SU-DHL-6 (cell line): Measurements from ENCODE around the gene SUPT20HL1.

Experiments used
- H2AFZ ChIP-seq: fragments of 200-600 bp; sonication (generic); 2 replicates; pipeline ENCODE4 v1.6.1; 2014; ENCODE audit warnings: low read depth, mild to moderate bottlenecking, moderate library complexity, mixed read lengths, antibody characterized with exemption, low read length; ENCODE audit not compliant: severe bottlenecking
- H3F3A ChIP-seq: fragments of 200-600 bp; shearing (Covaris generic); 2 replicates; pipeline ENCODE4 v1.6.0; 2016; ENCODE audit warnings: antibody characterized with exemption, mild to moderate bottlenecking; ENCODE audit not compliant: insufficient read depth
- H3K27ac ChIP-seq: fragments of 200-600 bp; sonication (generic); 2 replicates; pipeline ENCODE4 v1.5.1; 2016; ENCODE audit warnings: low read depth, mild to moderate bottlenecking, low read length, moderate library complexity, mixed read lengths
- H3K27me3 ChIP-seq: fragments of 200-600 bp; sonication (generic), shearing (Covaris generic); 2 replicates; pipeline ENCODE4 v1.6.0; 2014; ENCODE audit warnings: mild to moderate bottlenecking, low read length
- H3K36me3 ChIP-seq: fragments of 200-600 bp; sonication (generic); 2 replicates; pipeline ENCODE4 v1.6.1; 2014; ENCODE audit warnings: mild to moderate bottlenecking, low read length, mixed read lengths
- H3K4me2 ChIP-seq: fragments of 300-600, 200-600 bp; shearing (Covaris generic), sonication (generic); 2 replicates; pipeline ENCODE4 v1.6.0; 2014; ENCODE audit warnings: low read length, low read depth, mild to moderate bottlenecking; ENCODE audit not compliant: poor library complexity, severe bottlenecking
- H3K4me3 ChIP-seq: fragments of 200-600 bp; sonication (generic); 2 replicates; pipeline ENCODE4 v1.5.1; 2014; ENCODE audit warnings: antibody characterized with exemption, low read length, mild to moderate bottlenecking, mixed read lengths; ENCODE audit not compliant: insufficient read depth, poor library complexity, severe bottlenecking
- H3K79me2 ChIP-seq: fragments of 200-600 bp; sonication (generic); 2 replicates; pipeline ENCODE4 v1.6.1; 2014; ENCODE audit warnings: mild to moderate bottlenecking, low read length, moderate library complexity; ENCODE audit not compliant: insufficient read depth
- H3K9ac ChIP-seq: fragments of 200-600 bp; sonication (generic); 2 replicates; pipeline ENCODE4 v1.7.0; 2014; ENCODE audit warnings: mild to moderate bottlenecking, low read length
- H3K9me2 ChIP-seq: fragments of 200-600 bp; sonication (generic); replicated peaks from 2 replicates; pipeline ENCODE4 v1.6.1; 2014; ENCODE audit warnings: low read length; ENCODE audit not compliant: insufficient read depth
- H3K9me3 ChIP-seq: fragments of 200-600 bp; sonication (generic); 2 replicates; pipeline ENCODE4 v1.6.1; 2014; ENCODE audit warnings: low read length, mixed read lengths; ENCODE audit not compliant: insufficient read depth
- H4K20me1 ChIP-seq: fragments of 200-600 bp; sonication (generic); 2 replicates; pipeline ENCODE4 v1.6.1; 2014; ENCODE audit warnings: low read depth, mild to moderate bottlenecking, antibody characterized with exemption, low read length, moderate library complexity, mixed read lengths
- EZH2phosphoT487 ChIP-seq: fragments of 200-600 bp; sonication (generic), shearing (Covaris generic); conservative IDR thresholded peaks from 2 replicates; pipeline ENCODE4 v1.6.1; 2018; ENCODE audit warnings: mild to moderate bottlenecking, antibody characterized with exemption, low read length, moderate library complexity, mixed read lengths
- TF ChIP-seq, protein P1 (sequence below): fragments of 200-600 bp; sonication (generic); IDR thresholded peaks from one replicate; pipeline ENCODE4 v1.5.1; 2017; ENCODE audit warnings: antibody characterized with exemption, mild to moderate bottlenecking, low read length, moderate library complexity; ENCODE audit not compliant: insufficient read depth, poor library complexity, severe bottlenecking

SUPT20HL1 gene

DNA sequence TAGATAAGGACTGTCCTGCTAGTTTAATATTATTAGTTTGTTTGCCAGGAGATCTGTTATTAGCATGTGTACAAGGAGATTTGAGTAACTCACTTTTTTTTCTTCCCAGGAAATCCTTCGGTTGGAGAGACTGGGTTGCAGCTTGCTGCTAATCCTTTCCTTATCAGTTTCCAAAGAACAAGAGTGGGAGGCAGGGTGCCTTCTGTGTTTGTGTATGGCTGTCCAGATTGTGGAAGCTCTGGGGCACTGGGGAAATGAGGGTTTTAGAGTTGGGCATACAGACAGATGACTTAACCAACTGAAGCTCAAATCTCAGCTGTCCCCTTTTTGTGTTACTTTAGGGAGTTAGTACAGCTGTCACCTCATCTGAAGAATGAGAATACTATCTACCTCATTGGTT, 12.6 kb upstream of the SUPT20HL1 start:
- no peaks in the 10 kb centered on the region for H3K36me3 ChIP-seq
- no peaks in the 10 kb centered on the region for H3K79me2 ChIP-seq
- H3K4me2 ChIP-seq: no peak overlapping the region
- H4K20me1 ChIP-seq: no peaks in the 10 kb centered on the region
- no peak overlapping the region for H3K27ac ChIP-seq
- TF ChIP-seq, protein P1, sequence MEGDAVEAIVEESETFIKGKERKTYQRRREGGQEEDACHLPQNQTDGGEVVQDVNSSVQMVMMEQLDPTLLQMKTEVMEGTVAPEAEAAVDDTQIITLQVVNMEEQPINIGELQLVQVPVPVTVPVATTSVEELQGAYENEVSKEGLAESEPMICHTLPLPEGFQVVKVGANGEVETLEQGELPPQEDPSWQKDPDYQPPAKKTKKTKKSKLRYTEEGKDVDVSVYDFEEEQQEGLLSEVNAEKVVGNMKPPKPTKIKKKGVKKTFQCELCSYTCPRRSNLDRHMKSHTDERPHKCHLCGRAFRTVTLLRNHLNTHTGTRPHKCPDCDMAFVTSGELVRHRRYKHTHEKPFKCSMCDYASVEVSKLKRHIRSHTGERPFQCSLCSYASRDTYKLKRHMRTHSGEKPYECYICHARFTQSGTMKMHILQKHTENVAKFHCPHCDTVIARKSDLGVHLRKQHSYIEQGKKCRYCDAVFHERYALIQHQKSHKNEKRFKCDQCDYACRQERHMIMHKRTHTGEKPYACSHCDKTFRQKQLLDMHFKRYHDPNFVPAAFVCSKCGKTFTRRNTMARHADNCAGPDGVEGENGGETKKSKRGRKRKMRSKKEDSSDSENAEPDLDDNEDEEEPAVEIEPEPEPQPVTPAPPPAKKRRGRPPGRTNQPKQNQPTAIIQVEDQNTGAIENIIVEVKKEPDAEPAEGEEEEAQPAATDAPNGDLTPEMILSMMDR: no peak
- no peak for TF ChIP-seq EZH2phosphoT487
- no peak overlapping the region for H2AFZ ChIP-seq
- no peaks in the 10 kb centered on the region for H3K9me3 ChIP-seq
- H3F3A ChIP-seq: no peaks in the 10 kb centered on the region
- H3K9me2 ChIP-seq: no peaks in the 10 kb centered on the region
- no peaks in the 10 kb centered on the region for H3K27me3 ChIP-seq
- no peak overlapping the region for H3K4me3 ChIP-seq
- H3K9ac ChIP-seq: no peak overlapping the region

DNA sequence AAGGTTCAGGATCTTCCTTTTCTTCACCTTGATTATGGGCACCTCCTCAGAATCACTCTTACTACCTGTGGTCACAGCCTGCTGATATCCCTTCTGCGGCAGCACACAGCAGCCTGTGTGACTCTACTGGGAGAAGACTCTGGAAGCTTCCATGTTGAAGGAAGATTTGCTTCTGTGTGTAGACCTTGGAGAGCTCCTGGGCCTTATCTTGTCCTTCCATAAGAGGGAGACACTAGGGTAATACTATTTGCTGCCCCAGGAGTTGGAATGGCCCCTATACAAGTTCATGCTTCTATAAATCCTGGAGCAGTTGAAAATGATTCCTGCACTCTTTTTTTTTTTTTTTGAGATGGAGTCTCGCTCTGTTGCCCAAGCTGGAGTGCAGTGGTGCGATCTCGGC, 10.2 kb upstream of the SUPT20HL1 start:
- TF ChIP-seq, protein P1: no peak
- no peak for TF ChIP-seq EZH2phosphoT487
- H2AFZ ChIP-seq: no peak overlapping the region
- H3K9me3 ChIP-seq: no peaks in the 10 kb centered on the region
- H3K9ac ChIP-seq: no peak overlapping the region
- H3K4me3 ChIP-seq: no peak overlapping the region
- H3K4me2 ChIP-seq: no peak overlapping the region
- no peaks in the 10 kb centered on the region for H3K79me2 ChIP-seq
- H4K20me1 ChIP-seq: no peaks in the 10 kb centered on the region
- no peak overlapping the region for H3K27ac ChIP-seq
- H3K9me2 ChIP-seq: no peaks in the 10 kb centered on the region
- no peaks in the 10 kb centered on the region for H3K36me3 ChIP-seq
- H3K27me3 ChIP-seq: no peaks in the 10 kb centered on the region
- H3F3A ChIP-seq: no peaks in the 10 kb centered on the region

GRCh38 chrX:24355095-24355494, 5.3 kb upstream of the SUPT20HL1 start:
- no peaks in the 10 kb centered on the region for H3K9me3 ChIP-seq
- no peaks in the 10 kb centered on the region for H4K20me1 ChIP-seq
- no peaks in the 10 kb centered on the region for H3F3A ChIP-seq
- no peaks in the 10 kb centered on the region for H3K9me2 ChIP-seq
- H3K27ac ChIP-seq: no peak overlapping the region
- H2AFZ ChIP-seq: no peak overlapping the region
- no peaks in the 10 kb centered on the region for H3K36me3 ChIP-seq
- no peak overlapping the region for H3K4me2 ChIP-seq
- no peak overlapping the region for H3K9ac ChIP-seq
- H3K79me2 ChIP-seq: no peaks in the 10 kb centered on the region
- H3K4me3 ChIP-seq: no peak overlapping the region
- TF ChIP-seq, protein P1: no peak
- TF ChIP-seq EZH2phosphoT487: no peak
- H3K27me3 ChIP-seq: no peaks in the 10 kb centered on the region
